Measurements from ENCODE around the gene CEP57L1. TPM values are rescaled to one million over a fixed set of nuclear protein-coding genes. Genes with fewer than 3 reads are reported as not detected.
"Not testable (repeated sequence)": the region's sequence is repeated elsewhere in the genome, so short reads cannot be mapped to it uniquely, and the experiment has no call there.

Gene CEP57L1
- total RNA-seq, 1 experiment from 2014 or later = 8.4 TPM

DNA sequence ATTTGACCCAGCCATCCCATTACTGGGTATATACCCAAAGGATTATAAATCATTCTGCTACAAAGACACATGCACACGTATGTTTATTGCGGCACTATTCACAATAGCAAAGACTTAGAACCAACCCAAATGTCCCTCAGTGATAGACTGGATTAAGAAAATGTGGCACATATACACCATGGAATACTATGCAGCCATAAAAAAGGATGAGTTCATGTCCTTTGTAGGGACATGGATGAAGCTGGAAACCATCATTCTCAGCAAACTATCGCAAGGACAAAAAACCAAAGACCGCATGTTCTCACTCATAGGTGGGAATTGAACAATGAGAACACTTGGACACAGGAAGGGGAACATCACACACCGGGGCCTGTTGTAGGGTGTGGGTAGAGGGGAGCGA lies 40.7 kb downstream of the CEP57L1 start:
- not testable (repeated sequence) for H3K56ac ChIP-seq (ENCODE audit: insufficient read length, low read depth, low read length); H3K9me3 ChIP-seq (ENCODE audit: control insufficient read depth, low read depth, low read length); H2BK20ac ChIP-seq (ENCODE audit: low read depth, low read length, poor library complexity, severe bottlenecking); H4K91ac ChIP-seq (ENCODE audit: insufficient read length, low read depth, low read length); DNase-seq; H2AFZ ChIP-seq (ENCODE audit: low read length); H3K79me2 ChIP-seq (ENCODE audit: insufficient read depth, low read length); H3K4ac ChIP-seq (ENCODE audit: low read depth, low read length); H3K9me3 Mint-ChIP-seq; H3K4me3 Mint-ChIP-seq; H3K36me3 Mint-ChIP-seq (ENCODE audit: insufficient read depth in 1 of 3, low read depth in 3 of 3); H3K27me3 Mint-ChIP-seq (ENCODE audit: low read depth); H4K5ac ChIP-seq (ENCODE audit: insufficient read length, low read depth, low read length); H3K18ac ChIP-seq (ENCODE audit: insufficient read length, low read depth, low read length); H3K23ac ChIP-seq (ENCODE audit: insufficient read length, low read depth, low read length); H4K20me1 ChIP-seq (ENCODE audit: control insufficient read depth, insufficient read depth, insufficient read length); H3K14ac ChIP-seq (ENCODE audit: insufficient read depth, low read length); H3K79me1 ChIP-seq (ENCODE audit: insufficient read depth, low read depth, low read length, poor library complexity, severe bottlenecking); H2AK5ac ChIP-seq (ENCODE audit: insufficient read length, low read length); H3K27me3 ChIP-seq (ENCODE audit: insufficient read depth, low read length); H2BK12ac ChIP-seq (ENCODE audit: insufficient read length, low read depth, low read length); H2BK5ac ChIP-seq (ENCODE audit: insufficient read length, low read length); H4K8ac ChIP-seq (replicated peaks; ENCODE audit: insufficient read length, low read depth, low read length); H3K9ac ChIP-seq (ENCODE audit: extremely low read depth, insufficient read length, low read length); H3K4me1 ChIP-seq (ENCODE audit: insufficient read depth, low read length); H3K4me1 Mint-ChIP-seq; H3K27ac Mint-ChIP-seq; H3K4me2 ChIP-seq (ENCODE audit: insufficient read depth, insufficient read length, low read length); H3K27ac ChIP-seq (ENCODE audit: insufficient read length, low read depth, low read length); H3K23me2 ChIP-seq (ENCODE audit: insufficient read length, low read depth, low read length, poor library complexity, severe bottlenecking); H2BK15ac ChIP-seq (ENCODE audit: low read depth, low read length); H2BK120ac ChIP-seq (ENCODE audit: low read depth, low read length, poor library complexity, severe bottlenecking); H3T11ph ChIP-seq (ENCODE audit: low read length)
- WGBS (ENCODE audit: extremely low coverage, insufficient read length, low lambda C conversion rate) = no CpG with 5 or more reads among the region's 6 CpGs

DNA sequence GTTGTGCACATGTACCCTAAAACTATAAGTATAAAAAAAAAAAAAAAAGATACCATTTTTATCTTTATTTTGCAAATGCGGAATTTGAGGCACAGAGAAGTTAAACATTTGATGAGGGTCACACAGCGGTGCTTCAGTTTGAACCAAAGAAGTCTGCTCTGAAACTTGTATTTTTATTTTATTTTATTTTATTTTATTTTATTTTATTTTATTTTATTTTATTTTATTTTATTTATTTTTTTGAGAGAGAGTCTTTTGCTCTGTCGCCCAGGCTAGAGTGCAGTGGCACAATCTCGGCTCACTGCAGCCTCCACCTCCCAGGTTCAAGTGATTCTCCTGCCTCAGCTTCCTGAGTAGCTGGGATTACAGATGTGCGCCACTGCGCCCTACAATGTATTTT lies 41.2 kb downstream of the CEP57L1 start:
- no CpG with 5 or more reads among the region's 6 CpGs for WGBS (ENCODE audit: extremely low coverage, insufficient read length, low lambda C conversion rate)

More for the DNA sequence above, 41.2 kb downstream of the CEP57L1 start:
- H3K4ac ChIP-seq (ENCODE audit: low read depth, low read length); DNase-seq; H3K23me2 ChIP-seq (ENCODE audit: insufficient read length, low read depth, low read length, poor library complexity, severe bottlenecking); H4K8ac ChIP-seq (replicated peaks; ENCODE audit: insufficient read length, low read depth, low read length); H3K23ac ChIP-seq (ENCODE audit: insufficient read length, low read depth, low read length); H2BK20ac ChIP-seq (ENCODE audit: low read depth, low read length, poor library complexity, severe bottlenecking); H3K4me1 Mint-ChIP-seq; H3K27me3 ChIP-seq (ENCODE audit: insufficient read depth, low read length); H4K20me1 ChIP-seq (ENCODE audit: control insufficient read depth, insufficient read depth, insufficient read length); H4K5ac ChIP-seq (ENCODE audit: insufficient read length, low read depth, low read length); H3K14ac ChIP-seq (ENCODE audit: insufficient read depth, low read length); H3K9me3 ChIP-seq (ENCODE audit: control insufficient read depth, low read depth, low read length); H3T11ph ChIP-seq (ENCODE audit: low read length); H2BK5ac ChIP-seq (ENCODE audit: insufficient read length, low read length); H2BK120ac ChIP-seq (ENCODE audit: low read depth, low read length, poor library complexity, severe bottlenecking); H2BK12ac ChIP-seq (ENCODE audit: insufficient read length, low read depth, low read length); H3K27ac Mint-ChIP-seq; H4K91ac ChIP-seq (ENCODE audit: insufficient read length, low read depth, low read length); H3K4me1 ChIP-seq (ENCODE audit: insufficient read depth, low read length); H3K36me3 Mint-ChIP-seq (ENCODE audit: insufficient read depth in 1 of 3, low read depth in 3 of 3); H3K18ac ChIP-seq (ENCODE audit: insufficient read length, low read depth, low read length); H3K9me3 Mint-ChIP-seq; H3K56ac ChIP-seq (ENCODE audit: insufficient read length, low read depth, low read length); H3K9ac ChIP-seq (ENCODE audit: extremely low read depth, insufficient read length, low read length); H3K4me2 ChIP-seq (ENCODE audit: insufficient read depth, insufficient read length, low read length); H2AFZ ChIP-seq (ENCODE audit: low read length); H3K27ac ChIP-seq (ENCODE audit: insufficient read length, low read depth, low read length); H3K4me3 Mint-ChIP-seq; H3K27me3 Mint-ChIP-seq (ENCODE audit: low read depth); H3K79me2 ChIP-seq (ENCODE audit: insufficient read depth, low read length); H2BK15ac ChIP-seq (ENCODE audit: low read depth, low read length); H2AK5ac ChIP-seq (ENCODE audit: insufficient read length, low read length); H3K79me1 ChIP-seq (ENCODE audit: insufficient read depth, low read depth, low read length, poor library complexity, severe bottlenecking): not testable (repeated sequence)
